ENCODE measurements around the gene TMEM158.

- TF ChIP-seq CTCF (conservative IDR thresholded peaks at IDR 0.05) (no peak), EZH2 (IDR thresholded peaks at IDR 0.05; ENCODE audit: low read depth) (no peak)
Observed at GRCh38 chr3:45211466-45212094, 14.5 kb downstream of the TMEM158 start.

Measured in PC-9 (cell line).